ENCODE results near the gene BRD4. TPM values are rescaled to one million over a fixed set of nuclear protein-coding genes. Genes with fewer than 3 reads are reported as not detected.

BRD4 gene
- total RNA-seq, 4 donors from 2014 or later, result 39.5 to 87.9 (median 61.2) TPM

GRCh38 chr19:15196360-15197005, 135.9 kb downstream of the BRD4 start:
- Histone ChIP-seq H3K27ac (peak overlapping the region in 2 of 4 donors; percentile 9 to 33), H3K9me3 (no peaks in the 10 kb centered on the region), H3K36me3 (no peaks in the 10 kb centered on the region), H3K4me3 (peak overlapping the region in 2 of 4 donors; percentile 40 to 47), H3K4me1 (peaks cover 13 to 37% (median 23%) of the 10 kb centered on the region in 4 donors), H3K27me3 (peaks cover 69% of the 10 kb centered on the region)
- 14 to 39% methylated on average over 1 to 4 of the region's 4 CpGs for WGBS, 2 donors (ENCODE audit: low coverage in 1 of 2)
- TF ChIP-seq CTCF (IDR thresholded peaks at IDR 0.05) (no peak), EP300 (IDR thresholded peaks at IDR 0.05; ENCODE audit: low read depth) (no peak), POLR2AphosphoS5 (IDR thresholded peaks at IDR 0.05) (no peak), POLR2A (IDR thresholded peaks at IDR 0.05) (no peak)
- no peak for DNase-seq
- intact Hi-C loops (cut with DNase I; ENCODE audit: low total_unique reads), result no loop called here
- in situ Hi-C loops (cut with MboI; ENCODE audit: low pct_ligation_motif_present in 1 of 4, low pct_unique_long_range_greater_than_20kb in 1 of 4, low sequenced_read_pairs in 3 of 4), result no loop called here

GRCh38 chr19:15195371-15196334, 136.7 kb downstream of the BRD4 start:
- Histone ChIP-seq H3K36me3 (no peaks in the 10 kb centered on the region), H3K9me3 (no peaks in the 10 kb centered on the region), H3K27me3 (peaks cover 62% of the 10 kb centered on the region), H3K4me1 (peaks cover 13 to 37% (median 23%) of the 10 kb centered on the region in 4 donors), H3K27ac (peak overlapping the region in 2 of 4 donors; percentile 9 to 33), H3K4me3 (peak overlapping the region; percentile 11 to 47 (median 29))
- intact Hi-C loops (cut with DNase I; ENCODE audit: low total_unique reads), result no loop called here
- TF ChIP-seq POLR2AphosphoS5 (IDR thresholded peaks at IDR 0.05) (no peak), EP300 (IDR thresholded peaks at IDR 0.05; ENCODE audit: low read depth) (no peak), POLR2A (IDR thresholded peaks at IDR 0.05) (no peak), CTCF (IDR thresholded peaks at IDR 0.05) (no peak)
- DNase-seq, result peak; percentile 88
- in situ Hi-C loops (cut with MboI; ENCODE audit: low pct_ligation_motif_present in 1 of 4, low pct_unique_long_range_greater_than_20kb in 1 of 4, low sequenced_read_pairs in 3 of 4), result no loop called here
- WGBS, 2 donors (ENCODE audit: low coverage in 1 of 2), result 7% methylated on average over 65 of the region's 91 CpGs; no CpG with 5 or more reads in 1 of the 2 donors

DNA sequence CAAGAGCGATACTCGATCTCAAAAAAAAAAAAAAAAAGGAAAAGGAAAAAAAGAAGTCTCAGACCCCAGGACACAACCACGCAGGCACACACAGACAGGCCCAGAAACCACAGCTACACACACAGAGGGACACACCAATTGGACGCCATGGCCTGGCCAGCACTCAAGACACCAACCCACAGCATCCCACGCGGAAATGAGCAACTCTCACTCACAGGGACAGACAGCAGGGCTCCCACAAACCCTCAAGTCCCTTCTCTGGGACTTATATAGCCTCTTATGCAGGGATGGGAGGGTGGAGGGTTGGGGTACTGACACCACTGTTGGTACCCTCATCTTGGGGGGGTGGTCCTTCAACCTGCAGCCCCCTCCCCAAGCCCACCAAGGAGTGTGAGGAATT, 137.4 kb downstream of the BRD4 start:
- Histone ChIP-seq H3K9me3 (no peaks in the 10 kb centered on the region), H3K4me1 (peaks cover 6 to 30% (median 16%) of the 10 kb centered on the region in 4 donors), H3K27ac (peak overlapping the region in 2 of 4 donors; percentile 9 to 14), H3K36me3 (no peaks in the 10 kb centered on the region), H3K27me3 (peaks cover 55% of the 10 kb centered on the region), H3K4me3 (peak overlapping the region in 2 of 4 donors; percentile 40 to 47)
- intact Hi-C loops (cut with DNase I; ENCODE audit: low total_unique reads), result no loop called here
- 59% methylated on average over 6 of the region's 6 CpGs; no CpG with 5 or more reads in 1 of the 2 donors for WGBS, 2 donors (ENCODE audit: low coverage in 1 of 2)
- in situ Hi-C loops (cut with MboI; ENCODE audit: low pct_ligation_motif_present in 1 of 4, low pct_unique_long_range_greater_than_20kb in 1 of 4, low sequenced_read_pairs in 3 of 4), result no loop called here
- DNase-seq, result no peak
- TF ChIP-seq POLR2AphosphoS5 (IDR thresholded peaks at IDR 0.05), result no peak
- no peak for TF ChIP-seq EP300 (IDR thresholded peaks at IDR 0.05; ENCODE audit: low read depth)
- no peak for TF ChIP-seq POLR2A (IDR thresholded peaks at IDR 0.05)
- TF ChIP-seq CTCF (IDR thresholded peaks at IDR 0.05), result no peak

DNA sequence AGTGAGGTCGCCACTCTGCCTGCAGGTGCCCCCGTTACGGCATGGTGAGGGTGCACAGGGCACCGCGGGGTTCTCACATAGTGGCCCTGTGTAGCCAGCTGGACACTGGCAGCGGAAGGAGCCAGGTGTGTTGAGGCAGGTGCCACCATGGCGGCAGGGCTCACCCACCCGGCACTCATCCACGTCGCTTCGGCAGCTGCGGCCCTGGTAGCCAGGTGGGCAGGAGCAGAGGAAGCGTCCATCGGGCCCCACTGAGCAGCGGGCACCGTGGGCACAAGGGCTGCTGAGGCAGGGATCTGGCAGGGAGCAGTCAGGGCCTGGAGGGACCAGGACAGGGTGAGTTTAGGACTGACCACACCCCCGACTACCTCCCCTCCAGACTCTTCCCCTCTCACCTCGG, 140.4 kb downstream of the BRD4 start:
- intact Hi-C loops (cut with DNase I; ENCODE audit: low total_unique reads), result no loop called here
- H3K4me1 ChIP-seq, result peaks cover 0 to 17% (median 10%) of the 10 kb centered on the region in 4 donors

More for the DNA sequence above, 140.4 kb downstream of the BRD4 start:
- H3K9me3 ChIP-seq, result no peaks in the 10 kb centered on the region
- in situ Hi-C loops (cut with MboI; ENCODE audit: low pct_ligation_motif_present in 1 of 4, low pct_unique_long_range_greater_than_20kb in 1 of 4, low sequenced_read_pairs in 3 of 4), result no loop called here
- no peaks in the 10 kb centered on the region for H3K36me3 ChIP-seq
- DNase-seq, result no peak
- H3K27me3 ChIP-seq, result peaks cover 30% of the 10 kb centered on the region
- TF ChIP-seq EP300 (IDR thresholded peaks at IDR 0.05; ENCODE audit: low read depth), result no peak
- TF ChIP-seq CTCF (IDR thresholded peaks at IDR 0.05), result no peak
- TF ChIP-seq POLR2A (IDR thresholded peaks at IDR 0.05), result no peak
- TF ChIP-seq POLR2AphosphoS5 (IDR thresholded peaks at IDR 0.05), result no peak
- H3K4me3 ChIP-seq, result no peak overlapping the region
- 94% methylated on average over 10 of the region's 18 CpGs; no CpG with 5 or more reads in 1 of the 2 donors for WGBS, 2 donors (ENCODE audit: low coverage in 1 of 2)
- H3K27ac ChIP-seq, result no peak overlapping the region
